Motor neuron (in vitro differentiated cells): Measurements from ENCODE around the gene COL9A3. TPM values are rescaled to one million over a fixed set of nuclear protein-coding genes. Genes with fewer than 3 reads are reported as not detected.

ENCODE experiments used
- ATAC-seq, 8 experiments: fragments of 200-7000 bp; cut with Tn5 transposase; replicated peaks in 6 of 8; 2 replicates each; pipeline ENCODE4 v1.8.0; 2021; ENCODE audit warnings: mild to moderate bottlenecking in 8 of 8, moderate library complexity in 8 of 8
- H3K27ac ChIP-seq, 2 donors: fragments of 250-450 bp; sonication (Bioruptor Pico); 2 replicates each; pipeline ENCODE4 v1.9.0; 2021; ENCODE audit warnings: antibody characterized with exemption in 2 of 2, mild to moderate bottlenecking in 2 of 2, moderate library complexity in 1 of 2
- H3K4me1 ChIP-seq, 2 donors: fragments of 250-450 bp; sonication (Bioruptor Pico); replicated peaks in 1 of 2; 2 replicates each; pipeline ENCODE4 v1.6.1; 2021; ENCODE audit warnings: antibody characterized with exemption in 2 of 2, mild to moderate bottlenecking in 2 of 2, moderate library complexity in 1 of 2
- H3K4me3 ChIP-seq, 5 donors: fragments of 250-450 bp; sonication (Bioruptor Pico); 2 replicates each; pipeline ENCODE4 v1.9.0; 2021; ENCODE audit warnings: antibody characterized with exemption in 5 of 5, mild to moderate bottlenecking in 5 of 5, moderate library complexity in 4 of 5
- WGBS, 10 experiments: fragments of 450-650 bp; shearing (Covaris generic); methylation state at CpG; one replicate each; pipeline ENCODE4 v1.0.0; 2022; 5-methylcytosine and 5-hydroxymethylcytosine counted together
- in situ Hi-C, 9 experiments: fragments of 400-800 bp; cut with MboI; loops; one replicate each; pipeline ENCODE4 v1.15.0; 2021; ENCODE audit warnings: low sequenced_read_pairs in 9 of 9, low pct_unique_long_range_greater_than_20kb in 2 of 9; ENCODE audit not compliant: unreplicated experiment in 9 of 9
- total RNA-seq, 8 experiments: library from RNA; unstranded; fragments of 300-600 nt; gene quantifications; 2 replicates each; pipeline versions ENCODE4 v1.2.3 to v1.2.4, GENCODE V29; 2022

Gene COL9A3
- total RNA-seq, 8 experiments from 2014 or later: 0.60 to 19.5 (median 2.0) TPM

- ATAC-seq: peak in 6 of 8 experiments; percentile 12 to 83 (median 74)
- 30 to 92% (median 57%) methylated on average over 1 to 16 of the region's 29 CpGs; no CpG with 5 or more reads in 2 of the 10 experiments for WGBS, 10 experiments
- Histone ChIP-seq H3K27ac (peak overlapping the region; percentile 66 to 84), H3K4me1 (peaks cover 42 to 64% of the 10 kb centered on the region in 2 donors), H3K4me3 (no peak overlapping the region)
- in situ Hi-C loops: no loop called here
Measured at GRCh38 chr20:62773845-62774714, 42.8 kb upstream of the COL9A3 start.

- no peak overlapping the region for H3K4me3 ChIP-seq
- in situ Hi-C loops: loop anchor here in 5 of 9 experiments (25.0 kb wide), 2 partner anchors 87 to 112 kb away; no protein-coding TSS in a partner anchor
- peak in 4 of 8 experiments; percentile 26 to 63 (median 48) for ATAC-seq
- H3K4me1 ChIP-seq: peaks cover 37 to 64% of the 10 kb centered on the region in 2 donors
- WGBS, 10 experiments: 49 to 92% (median 60%) methylated on average over 1 to 3 of the region's 8 CpGs; no CpG with 5 or more reads in 5 of the 10 experiments
- H3K27ac ChIP-seq: peak overlapping the region; percentile 66 to 84
Measured at GRCh38 chr20:62774762-62775161, 42.1 kb upstream of the COL9A3 start.

GRCh38 chr20:62775206-62775605 is 41.6 kb upstream of the COL9A3 start:
- Histone ChIP-seq H3K27ac (peak overlapping the region in 1 of 2 donors; percentile 84), H3K4me1 (peaks cover 40 to 64% of the 10 kb centered on the region in 2 donors), H3K4me3 (no peak overlapping the region)
- 83 to 88% (median 84%) methylated on average over 1 to 8 of the region's 9 CpGs; no CpG with 5 or more reads in 7 of the 10 experiments for WGBS, 10 experiments
- no peak for ATAC-seq
- in situ Hi-C loops: loop anchor here in 5 of 9 experiments (25.0 kb wide), 2 partner anchors 88 to 113 kb away; no protein-coding TSS in a partner anchor

DNA sequence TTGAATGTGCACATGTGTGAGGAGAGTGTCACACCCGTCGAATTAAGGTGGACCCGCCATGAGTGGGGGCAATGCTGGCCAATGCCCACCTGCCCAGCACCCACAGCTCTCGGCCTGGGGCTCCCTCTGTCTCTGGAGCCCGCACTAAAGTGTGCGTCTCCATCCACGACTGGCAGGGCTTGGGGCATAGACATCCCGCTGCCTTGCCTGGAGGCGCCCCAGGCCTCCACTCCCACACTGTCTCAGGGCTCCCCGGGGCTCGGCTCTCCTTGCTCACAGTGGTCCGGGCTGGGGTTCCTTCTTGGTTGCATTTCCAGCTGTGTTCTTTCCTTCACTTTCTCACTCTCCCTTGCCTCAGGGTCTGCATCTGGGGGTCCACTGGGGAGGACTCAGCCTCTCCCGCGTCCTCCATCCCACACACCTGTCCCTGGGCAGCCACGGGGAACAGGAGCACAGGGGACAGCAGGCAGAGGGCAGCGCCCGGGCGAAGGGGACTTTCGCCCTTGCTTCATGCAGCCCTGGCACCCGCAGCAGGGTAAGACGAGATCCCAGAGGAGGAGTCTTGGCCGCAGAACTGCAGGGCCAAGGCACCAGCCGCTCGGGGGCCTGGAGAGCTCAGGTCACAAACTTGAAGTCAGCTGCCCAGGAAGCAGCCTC is 40.7 kb upstream of the COL9A3 start:
- in situ Hi-C loops: loop anchor here in 5 of 9 experiments (25.0 kb wide), 2 partner anchors 89 to 114 kb away; no protein-coding TSS in a partner anchor
- ATAC-seq: no peak
- 50 to 100% (median 100%) methylated on average over 1 to 3 of the region's 24 CpGs; no CpG with 5 or more reads in 5 of the 10 experiments for WGBS, 10 experiments
- peaks cover 48 to 71% of the 10 kb centered on the region in 2 donors for H3K4me1 ChIP-seq
- H3K4me3 ChIP-seq: no peak overlapping the region
- no peak overlapping the region for H3K27ac ChIP-seq

- peak in 2 of 8 experiments; percentile 13 to 55 for ATAC-seq
- WGBS, 10 experiments: 41 to 100% (median 76%) methylated on average over 2 to 5 of the region's 14 CpGs; no CpG with 5 or more reads in 2 of the 10 experiments
Measured at GRCh38 chr20:62776692-62777527, 39.9 kb upstream of the COL9A3 start.

DNA sequence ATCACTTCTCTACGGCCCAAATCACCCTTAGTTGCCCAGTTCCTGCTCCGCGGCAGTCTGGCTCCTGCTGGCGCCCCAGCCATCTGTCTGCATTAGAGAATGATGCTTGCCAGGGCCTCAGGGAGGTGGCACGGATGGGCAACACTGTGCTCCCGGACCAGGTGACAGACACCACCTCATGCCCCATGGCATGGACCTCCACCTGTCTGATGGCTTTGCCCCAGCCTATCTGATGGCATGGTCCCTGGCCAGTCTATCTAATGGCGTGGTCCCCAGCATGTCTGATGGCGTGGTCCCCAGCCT is 39.4 kb upstream of the COL9A3 start:
- ATAC-seq: no peak
- 67 to 100% (median 100%) methylated on average over 1 to 2 of the region's 8 CpGs; no CpG with 5 or more reads in 7 of the 10 experiments for WGBS, 10 experiments
- Histone ChIP-seq H3K4me1 (peaks cover 42 to 65% of the 10 kb centered on the region in 2 donors), H3K4me3 (no peak overlapping the region), H3K27ac (peak overlapping the region in 1 of 2 donors; percentile 14)
- in situ Hi-C loops: loop anchor here in 5 of 9 experiments (25.0 kb wide), 2 partner anchors 90 to 115 kb away; no protein-coding TSS in a partner anchor

More at GRCh38 chr20:62776692-62777527, 39.9 kb upstream of the COL9A3 start:
- H3K4me3 ChIP-seq: no peak overlapping the region
- H3K27ac ChIP-seq: peak overlapping the region in 1 of 2 donors; percentile 14
- peaks cover 46 to 68% of the 10 kb centered on the region in 2 donors for H3K4me1 ChIP-seq
- in situ Hi-C loops: loop anchor here in 5 of 9 experiments (25.0 kb wide), 2 partner anchors 90 to 115 kb away; no protein-coding TSS in a partner anchor

- no peak overlapping the region for H3K4me3 ChIP-seq
- in situ Hi-C loops: loop anchor here in 5 of 9 experiments (25.0 kb wide), 2 partner anchors 91 to 116 kb away; no protein-coding TSS in a partner anchor
- no peak for ATAC-seq
- peaks cover 42 to 65% of the 10 kb centered on the region in 2 donors for H3K4me1 ChIP-seq
- no peak overlapping the region for H3K27ac ChIP-seq
- 60 to 100% (median 88%) methylated on average over 2 to 6 of the region's 9 CpGs; no CpG with 5 or more reads in 4 of the 10 experiments for WGBS, 10 experiments
Measured at GRCh38 chr20:62778058-62778457, 38.8 kb upstream of the COL9A3 start.

DNA sequence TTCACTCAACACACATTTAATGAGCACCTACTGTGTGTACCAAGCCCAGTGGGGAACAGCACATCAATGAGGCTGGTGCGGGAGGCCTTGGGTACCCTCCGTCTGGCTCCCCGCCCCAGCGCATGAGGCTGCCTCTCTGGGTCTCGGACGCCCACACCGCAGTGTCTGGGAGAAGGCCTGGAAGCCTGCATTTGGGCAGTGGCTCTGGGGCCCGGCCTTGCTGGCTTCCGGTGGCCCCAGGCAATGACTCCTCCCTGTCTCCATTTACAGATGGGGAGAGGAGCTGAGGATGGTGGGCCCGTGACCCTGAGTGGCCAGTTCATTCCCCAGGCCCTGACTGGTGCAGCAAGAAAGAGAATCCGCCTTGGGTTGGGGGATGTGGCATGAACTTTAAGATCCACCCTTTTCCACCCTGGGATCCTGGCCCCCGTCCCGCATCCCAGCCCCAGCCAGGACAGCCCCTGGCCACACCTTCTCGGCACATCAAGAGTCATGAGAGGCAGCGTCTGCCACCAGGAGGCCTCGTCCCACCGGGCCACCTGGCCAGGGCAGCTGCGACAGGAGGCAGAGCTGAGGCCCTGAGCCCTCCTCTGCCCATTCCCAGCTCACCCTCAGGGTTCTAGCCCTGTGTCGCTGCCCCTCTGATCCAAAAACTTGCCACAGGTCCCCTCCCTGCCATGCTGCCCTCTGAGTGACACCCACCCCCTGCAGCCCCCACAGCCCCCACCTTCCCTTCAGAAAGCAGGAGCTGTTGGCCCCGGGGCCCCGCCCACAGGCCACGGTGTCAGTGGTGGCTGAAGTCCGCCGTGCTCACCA is 38.0 kb upstream of the COL9A3 start:
- peak in 2 of 8 experiments; percentile 17 to 46 for ATAC-seq

GRCh38 chr20:62779417-62779685 is 37.5 kb upstream of the COL9A3 start:
- in situ Hi-C loops: loop anchor here in 5 of 9 experiments (25.0 kb wide), 2 partner anchors 92 to 117 kb away; no protein-coding TSS in a partner anchor
- Histone ChIP-seq H3K27ac (no peak overlapping the region), H3K4me1 (peaks cover 33 to 57% of the 10 kb centered on the region in 2 donors), H3K4me3 (no peak overlapping the region)
- no peak for ATAC-seq
- WGBS, 10 experiments: 47 to 100% (median 86%) methylated on average over 1 to 4 of the region's 7 CpGs; no CpG with 5 or more reads in 3 of the 10 experiments

More for the DNA sequence above, 38.0 kb upstream of the COL9A3 start:
- no peak overlapping the region for H3K27ac ChIP-seq
- H3K4me1 ChIP-seq: peaks cover 39 to 63% of the 10 kb centered on the region in 2 donors
- 73 to 100% methylated on average over 1 to 5 of the region's 24 CpGs; no CpG with 5 or more reads in 8 of the 10 experiments for WGBS, 10 experiments
- in situ Hi-C loops: loop anchor here in 5 of 9 experiments (25.0 kb wide), 2 partner anchors 92 to 117 kb away; no protein-coding TSS in a partner anchor
- no peak overlapping the region for H3K4me3 ChIP-seq

GRCh38 chr20:62780204-62780603 is 36.6 kb upstream of the COL9A3 start:
- Histone ChIP-seq H3K4me1 (peaks cover 25 to 49% of the 10 kb centered on the region in 2 donors), H3K27ac (peak overlapping the region in 1 of 2 donors; percentile 35), H3K4me3 (no peak overlapping the region)
- peak in 5 of 8 experiments; percentile 37 to 55 (median 52) for ATAC-seq
- in situ Hi-C loops: loop anchor here in 6 of 9 experiments (10.0 to 25.0 kb wide), 3 partner anchors 93 to 118 kb away; no protein-coding TSS in a partner anchor
- WGBS, 10 experiments: 8 to 100% (median 39%) methylated on average over 1 to 14 of the region's 20 CpGs; no CpG with 5 or more reads in 3 of the 10 experiments

- 55 to 100% (median 93%) methylated on average over 2 to 8 of the region's 17 CpGs; no CpG with 5 or more reads in 6 of the 10 experiments for WGBS, 10 experiments
Measured at GRCh38 chr20:62780696-62781095, 36.2 kb upstream of the COL9A3 start.

More at GRCh38 chr20:62780696-62781095, 36.2 kb upstream of the COL9A3 start:
- Histone ChIP-seq H3K4me3 (no peak overlapping the region), H3K27ac (peak overlapping the region in 1 of 2 donors; percentile 35), H3K4me1 (peaks cover 26 to 48% of the 10 kb centered on the region in 2 donors)
- ATAC-seq: peak in 5 of 8 experiments; percentile 2 to 27 (median 15)
- in situ Hi-C loops: loop anchor here in 6 of 9 experiments (10.0 to 25.0 kb wide), 3 partner anchors 93 to 118 kb away; no protein-coding TSS in a partner anchor
